H1 (cell line): ENCODE data around the gene ANKH. TPM values are rescaled to one million over a fixed set of nuclear protein-coding genes. Genes with fewer than 3 reads are reported as not detected.

Source experiments
- CTCF ChIA-PET: fragments of 300-600 bp; sonication (Branson Sonifier 250); formaldehyde crosslinking; loops from one replicate; lab custom pipeline; 2021; ENCODE audit not compliant: partially characterized antibody; lab: Charles Lee
- POLR2A ChIA-PET: fragments of 300-600 bp; sonication (Branson Sonifier 250); formaldehyde crosslinking; loops from one replicate; lab custom pipeline; 2021; ENCODE audit warnings: inconsistent platforms; ENCODE audit not compliant: partially characterized antibody; lab: Charles Lee
- DNase-seq, 2 experiments: peaks; one replicate each; pipeline versions ENCODE4 v3.0.0 to v3.0.0-alpha.2; 2010 to 2022; ENCODE audit warnings: low spot score in 2 of 2, low read depth in 1 of 2, mixed read lengths in 1 of 2
- FAIRE-seq: peaks from 2 replicates; lab custom pipeline; 2011; peaks lifted over from hg19 to GRCh38; lab: Jason Lieb, UNC
- H2AFZ ChIP-seq: 2 replicates; pipeline ENCODE4 v1.8.1; 2012; ENCODE audit warnings: low read length, inconsistent platforms
- H2AK5ac ChIP-seq: 2 replicates; pipeline ENCODE4 v1.6.1; 2013; ENCODE audit warnings: low read depth, low read length
- H2BK120ac ChIP-seq: replicated peaks from 2 replicates; pipeline ENCODE3; 2013; ENCODE audit warnings: low read depth, low read length, inconsistent platforms
- H2BK12ac ChIP-seq: 2 replicates; pipeline ENCODE4 v1.6.1; 2013; ENCODE audit warnings: low read depth, low read length
- H2BK15ac ChIP-seq: 2 replicates; pipeline ENCODE4 v1.6.1; 2013; ENCODE audit warnings: low read length
- H2BK20ac ChIP-seq: 2 replicates; pipeline ENCODE4 v1.6.1; 2013; ENCODE audit warnings: low read length
- H2BK5ac ChIP-seq: 2 replicates; pipeline ENCODE4 v1.6.1; 2013; ENCODE audit warnings: low read depth, low read length
- H3K14ac ChIP-seq: 2 replicates; pipeline ENCODE4 v1.6.1; 2013; ENCODE audit warnings: inconsistent platforms; ENCODE audit not compliant: insufficient read length
- H3K18ac ChIP-seq: 2 replicates; pipeline ENCODE4 v1.6.1; 2013; ENCODE audit warnings: low read length; ENCODE audit errors: extremely low read depth
- H3K23ac ChIP-seq: 2 replicates; pipeline ENCODE4 v1.6.1; 2013; ENCODE audit warnings: inconsistent platforms; ENCODE audit not compliant: insufficient read length
- H3K23me2 ChIP-seq: 2 replicates; pipeline ENCODE4 v1.6.1; 2013; ENCODE audit warnings: low read depth, low read length
- H3K27ac ChIP-seq: 2 replicates; pipeline ENCODE4 v1.6.1; 2011; ENCODE audit warnings: low read depth, low read length, inconsistent platforms
- H3K27me3 ChIP-seq, 4 experiments: replicated peaks in 1 of 4; 1 replicate in 1 of 4; 2 replicates in 3 of 4; pipeline versions ENCODE4 v1.6.1 to v1.8.1; 2011 to 2013; ENCODE audit warnings: low read length in 3 of 4, mild to moderate bottlenecking in 3 of 4, inconsistent platforms in 2 of 4, mixed read lengths in 2 of 4, moderate library complexity in 1 of 4; ENCODE audit not compliant: control insufficient read depth in 3 of 4, insufficient read depth in 3 of 4; ENCODE audit errors: extremely low read depth in 1 of 4
- H3K36me3 ChIP-seq, 4 experiments: 2 replicates each; pipeline versions ENCODE4 v1.6.1 to v1.8.1; 2011 to 2013; ENCODE audit warnings: mild to moderate bottlenecking in 4 of 4, low read length in 3 of 4, moderate library complexity in 2 of 4, control low read depth in 1 of 4, inconsistent platforms in 1 of 4; ENCODE audit not compliant: insufficient read depth in 4 of 4, control insufficient read depth in 2 of 4
- H3K4ac ChIP-seq: replicated peaks from 2 replicates; pipeline ENCODE3; 2013; ENCODE audit warnings: low read length, low read depth, mixed read lengths, inconsistent platforms; ENCODE audit not compliant: insufficient read length
- H3K4me1 ChIP-seq, 4 experiments: replicated peaks in 1 of 4; 1 replicate in 1 of 4; 2 replicates in 3 of 4; pipeline versions ENCODE4 v1.6.1 to v1.8.1; 2011 to 2013; ENCODE audit warnings: low read length in 3 of 4, inconsistent platforms in 2 of 4, mixed read lengths in 1 of 4; ENCODE audit not compliant: insufficient read depth in 4 of 4, control insufficient read depth in 3 of 4
- H3K4me2 ChIP-seq, 2 experiments: 2 replicates each; pipeline versions ENCODE4 v1.6.1 to v1.8.1; 2011 to 2013; ENCODE audit warnings: low read depth in 2 of 2, low read length in 2 of 2, control low read depth in 1 of 2, inconsistent platforms in 1 of 2, mild to moderate bottlenecking in 1 of 2; ENCODE audit not compliant: insufficient read depth in 1 of 2
- H3K4me3 ChIP-seq, 4 experiments: fragments of 200-600, 300-600 bp in 1 of 4; sonication (generic), shearing (Covaris generic), sonication (Bioruptor Twin) in 1 of 4; 2 replicates each; pipeline versions ENCODE4 v1.5.1 to v1.8.1; 2011 to 2016; ENCODE audit warnings: low read length in 4 of 4, low read depth in 3 of 4, control low read depth in 2 of 4, inconsistent platforms in 2 of 4, mild to moderate bottlenecking in 2 of 4, mixed read lengths in 1 of 4, moderate library complexity in 1 of 4; ENCODE audit not compliant: insufficient read depth in 2 of 4; ENCODE audit errors: extremely low read depth in 1 of 4
- H3K56ac ChIP-seq: replicated peaks from 2 replicates; pipeline ENCODE3; 2013; ENCODE audit warnings: low read depth, mild to moderate bottlenecking, mixed read lengths, low read length, inconsistent platforms; ENCODE audit not compliant: insufficient read length
- H3K79me1 ChIP-seq: 2 replicates; pipeline ENCODE4 v1.6.1; 2013; ENCODE audit warnings: low read depth, low read length, control low read depth
- H3K79me2 ChIP-seq, 2 experiments: 2 replicates each; pipeline versions ENCODE4 v1.6.1 to v1.8.1; 2012 to 2013; ENCODE audit warnings: low read length in 2 of 2, mild to moderate bottlenecking in 2 of 2, inconsistent platforms in 1 of 2; ENCODE audit not compliant: insufficient read depth in 2 of 2, control insufficient read depth in 1 of 2
- H3K9ac ChIP-seq, 4 experiments: replicated peaks in 1 of 4; 1 replicate in 1 of 4; 2 replicates in 3 of 4; pipeline versions ENCODE4 v1.6.1 to v1.8.1; 2011 to 2013; ENCODE audit warnings: low read depth in 3 of 4, low read length in 3 of 4, control low read depth in 2 of 4, mild to moderate bottlenecking in 2 of 4, moderate library complexity in 2 of 4, inconsistent platforms in 1 of 4; ENCODE audit errors: extremely low read depth in 1 of 4
- H3K9me3 ChIP-seq, 2 experiments: 2 replicates each; pipeline versions ENCODE4 v1.6.1 to v1.8.1; 2012 to 2013; ENCODE audit warnings: mild to moderate bottlenecking in 2 of 2, moderate library complexity in 2 of 2, control low read depth in 1 of 2, inconsistent platforms in 1 of 2, low read depth in 1 of 2, low read length in 1 of 2, mixed read lengths in 1 of 2; ENCODE audit not compliant: insufficient read depth in 2 of 2
- H4K20me1 ChIP-seq, 2 experiments: replicated peaks in 1 of 2; 2 replicates each; pipeline versions ENCODE3 to v1.8.1; 2011 to 2013; ENCODE audit warnings: inconsistent platforms in 2 of 2, low read length in 2 of 2, mild to moderate bottlenecking in 1 of 2; ENCODE audit not compliant: insufficient read depth in 2 of 2, control insufficient read depth in 1 of 2
- H4K5ac ChIP-seq: 2 replicates; pipeline ENCODE4 v1.6.1; 2013; ENCODE audit warnings: low read length, low read depth, mixed read lengths, inconsistent platforms; ENCODE audit not compliant: insufficient read length
- H4K8ac ChIP-seq: 2 replicates; pipeline ENCODE4 v1.8.0; 2013; ENCODE audit warnings: mild to moderate bottlenecking, moderate library complexity, low read length, inconsistent platforms; ENCODE audit not compliant: insufficient read depth; ENCODE audit errors: extremely low read depth
- H4K91ac ChIP-seq: replicated peaks from 2 replicates; pipeline ENCODE3; 2013; ENCODE audit warnings: low read length, mixed read lengths, inconsistent platforms; ENCODE audit not compliant: insufficient read length
- TEAD4 ChIP-seq: IDR thresholded peaks from 2 replicates; pipeline ENCODE4 v1.6.1; 2012; ENCODE audit warnings: low read depth, low read length, inconsistent platforms, mixed read lengths
- YY1 ChIP-seq: IDR thresholded peaks from 2 replicates; pipeline ENCODE4 v1.6.1; 2011; ENCODE audit warnings: low read depth, mild to moderate bottlenecking, low read length
- WGBS, 2 experiments: shearing (Covaris generic) in 1 of 2; methylation state at CpG; one replicate each; pipeline versions ENCODE4 v1.1.6 to v1.1.7; 2013 to 2015; ENCODE audit warnings: low lambda C conversion rate in 2 of 2, mixed read lengths in 2 of 2, inconsistent platforms in 1 of 2, low coverage in 1 of 2, missing lambda C conversion rate in 1 of 2; ENCODE audit not compliant: insufficient replicate concordance in 2 of 2, insufficient coverage in 1 of 2, insufficient read length in 1 of 2; ENCODE audit errors: extremely low coverage in 1 of 2, missing lambda C conversion rate in 1 of 2; 5-methylcytosine and 5-hydroxymethylcytosine counted together
- polyA plus RNA-seq, 7 experiments: library from polyadenylated mRNA; depleted of rRNA in 3 of 7; stranded (reverse) in 5 of 7; unstranded in 2 of 7; fragments of >200 nt in 5 of 7; fragments of 200-250 nt in 2 of 7; gene quantifications; 1 replicate in 5 of 7; 2 replicates in 1 of 7; 4 replicates in 1 of 7; pipeline versions ENCODE4 v1.2.1 to v1.2.3, GENCODE V29; 2011 to 2013; ENCODE audit warnings: missing spikeins in 2 of 7, mixed read lengths in 2 of 7
- total RNA-seq: library from RNA; stranded (reverse); fragmentation: NEBNext Ultra II Directional; extraction: Animal tissue kit (Norgen Biotek cat#: 25700); gene quantifications from 2 replicates; pipeline ENCODE4 v1.2.1, GENCODE V29; 2021

ANKH gene
- total and polyA plus RNA-seq, 2 of the 8 experiments (the other 6 are each of a cell fraction or from before 2014, with no cell fraction given), result 5.3 to 13.0 TPM

DNA sequence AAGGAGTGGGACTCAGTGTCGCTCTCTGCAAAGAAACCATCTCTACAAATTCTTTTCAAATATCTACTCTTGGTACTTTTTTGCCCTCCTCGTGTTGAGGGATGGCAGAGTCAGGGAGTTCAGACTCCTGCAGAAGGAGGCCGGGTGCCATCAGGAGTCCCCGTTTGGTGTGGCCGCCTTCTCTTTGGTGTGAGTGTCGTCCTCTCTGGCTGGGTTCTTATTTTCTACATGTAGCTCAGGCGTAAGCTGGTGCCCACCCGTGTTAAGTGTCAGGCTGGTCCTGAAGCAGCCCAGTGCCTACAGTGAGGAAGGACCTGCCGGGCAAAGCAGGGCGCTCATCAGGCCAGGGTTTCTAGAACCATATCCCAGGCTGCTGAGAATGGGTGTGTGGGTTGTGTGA is 170.0 kb downstream of the ANKH start:
- CTCF ChIA-PET, result interaction anchor here (2.1 to 3.1 kb wide), 2 partner anchors 16 to 26 kb away, joined by 13 read pairs; no protein-coding TSS in a partner anchor

More for the DNA sequence above, 170.0 kb downstream of the ANKH start:
- POLR2A ChIA-PET, result no interaction called here
- DNase-seq (no peak), FAIRE-seq (no peak)
- H3K56ac ChIP-seq, result no peak overlapping the region
- H3K4me3 ChIP-seq, result no peak overlapping the region
- no peak overlapping the region for H4K91ac ChIP-seq
- no peak overlapping the region for H3K14ac ChIP-seq
- H2AK5ac ChIP-seq, result no peak overlapping the region
- WGBS, 2 experiments, result 88% methylated on average over 10 of the region's 10 CpGs; no CpG with 5 or more reads in 1 of the 2 experiments
- H4K5ac ChIP-seq, result no peak overlapping the region
- H3K9ac ChIP-seq, result no peak overlapping the region
- TF ChIP-seq TEAD4 (no peak), YY1 (no peak)
- H2BK15ac ChIP-seq, result no peak overlapping the region
- H3K23ac ChIP-seq, result no peak overlapping the region
- no peak overlapping the region for H2BK5ac ChIP-seq
- H3K36me3 ChIP-seq, result peaks cover 0 to 8% (median 3%) of the 10 kb centered on the region in 4 experiments; a peak in 4 of 8 replicates
- no peak overlapping the region for H2BK20ac ChIP-seq
- H3K4ac ChIP-seq, result no peak overlapping the region
- H2BK120ac ChIP-seq, result no peak overlapping the region
- no peaks in the 10 kb centered on the region for H3K9me3 ChIP-seq
- H3K79me1 ChIP-seq, result no peaks in the 10 kb centered on the region
- no peak overlapping the region for H3K18ac ChIP-seq
- H2AFZ ChIP-seq, result no peak overlapping the region
- H3K4me1 ChIP-seq, result no peaks in the 10 kb centered on the region
- no peaks in the 10 kb centered on the region for H3K23me2 ChIP-seq
- no peak overlapping the region for H2BK12ac ChIP-seq
- peaks cover 0 to 3% of the 10 kb centered on the region in 2 experiments for H4K20me1 ChIP-seq
- H3K4me2 ChIP-seq, result no peak overlapping the region
- no peaks in the 10 kb centered on the region for H3K79me2 ChIP-seq
- H3K27me3 ChIP-seq, result peaks cover 0 to 3% (median 0%) of the 10 kb centered on the region in 4 experiments; a peak in 1 of 7 replicates
- no peak overlapping the region for H4K8ac ChIP-seq
- H3K27ac ChIP-seq, result no peak overlapping the region
